Measurements from ENCODE around the gene KRTAP13-4.

The KRTAP13-4 gene, protein sequence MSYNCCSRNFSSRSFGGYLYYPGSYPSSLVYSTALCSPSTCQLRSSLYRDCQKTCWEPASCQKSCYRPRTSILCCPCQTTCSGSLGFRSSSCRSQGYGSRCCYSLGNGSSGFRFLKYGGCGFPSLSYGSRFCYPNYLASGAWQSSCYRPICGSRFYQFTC

DNA sequence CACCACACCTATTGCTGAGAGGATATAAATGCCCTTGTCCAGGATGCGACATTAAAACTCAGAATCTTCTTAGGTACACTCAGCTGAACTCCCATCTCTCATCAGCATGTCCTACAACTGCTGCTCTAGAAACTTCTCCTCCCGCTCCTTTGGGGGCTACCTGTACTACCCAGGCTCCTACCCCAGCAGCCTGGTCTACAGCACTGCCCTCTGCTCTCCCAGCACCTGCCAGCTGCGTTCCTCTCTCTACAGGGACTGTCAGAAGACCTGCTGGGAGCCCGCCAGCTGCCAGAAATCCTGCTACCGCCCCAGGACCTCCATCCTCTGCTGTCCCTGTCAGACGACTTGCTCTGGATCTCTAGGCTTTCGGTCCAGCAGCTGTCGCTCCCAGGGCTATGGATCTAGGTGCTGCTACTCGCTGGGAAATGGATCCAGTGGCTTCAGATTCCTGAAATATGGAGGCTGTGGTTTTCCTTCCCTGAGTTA, at the start of gene KRTAP13-4:
KRTAP13-4 (plus strand) TSS at position 51 of the 486 bp plus-strand sequence; CDS start at position 107, 56 bp downstream.
- DNase-seq, result no peak

DNA sequence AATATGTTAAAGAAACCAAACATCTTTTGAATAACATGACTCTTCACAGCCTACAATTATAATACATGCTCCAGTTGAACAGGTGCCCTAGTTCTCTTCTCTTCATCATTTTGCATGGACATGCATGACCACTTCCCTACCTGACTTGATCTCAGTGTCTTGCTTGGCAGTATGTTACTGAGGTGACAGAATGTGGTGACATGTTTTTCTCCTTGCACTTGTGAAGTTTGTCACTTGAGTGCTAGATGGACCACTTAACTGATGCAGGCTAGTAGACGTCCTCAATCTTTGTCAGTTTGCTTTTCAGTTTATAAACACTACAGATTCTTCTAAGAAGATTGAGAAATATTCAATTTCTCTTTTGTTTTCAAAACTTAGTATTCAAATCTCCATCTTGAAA, 47.8 kb upstream of the KRTAP13-4 start:
- DNase-seq, result no peak

DNA sequence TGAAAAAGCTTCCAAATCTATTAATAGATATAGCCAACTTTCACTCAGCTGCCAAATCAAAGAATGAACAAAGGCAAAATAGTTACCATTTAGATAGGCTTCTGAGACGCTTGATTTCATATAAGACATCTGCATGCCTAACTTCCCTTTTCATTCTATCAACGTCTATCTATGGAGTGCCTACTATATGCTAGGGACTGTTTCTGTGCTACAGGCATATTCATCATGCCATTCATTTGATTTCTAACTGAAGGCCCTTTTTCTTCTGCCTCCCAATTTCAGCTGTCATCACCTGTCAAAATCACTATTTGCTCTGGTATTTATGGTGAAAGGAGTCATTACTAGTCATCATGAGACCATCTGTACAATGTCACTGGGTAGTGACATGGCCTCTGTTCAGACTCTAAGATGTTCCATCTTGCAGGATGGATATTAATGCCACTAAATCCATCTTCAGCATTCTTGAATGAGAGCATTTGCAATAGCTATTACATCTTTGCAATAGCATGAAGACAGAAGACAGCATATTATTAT, 38.5 kb upstream of the KRTAP13-4 start:
- no peak for DNase-seq

DNA sequence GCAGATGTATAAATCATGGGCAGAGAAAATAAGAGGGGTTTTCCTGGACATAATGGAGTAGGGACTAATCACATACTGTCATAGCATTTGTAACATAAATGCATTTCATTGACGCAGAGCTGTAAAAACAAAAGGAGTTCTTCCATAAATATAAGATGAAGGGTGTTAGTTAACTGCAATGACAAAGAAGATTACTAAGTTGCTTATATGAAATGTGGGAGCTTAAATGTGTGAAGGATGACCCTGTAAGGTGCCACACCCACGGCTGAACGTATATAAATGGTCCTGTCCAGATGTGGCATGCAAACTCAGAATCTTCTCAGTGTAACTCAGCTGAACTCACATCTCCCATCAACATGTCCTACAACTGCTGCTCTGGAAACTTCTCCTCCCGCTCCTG, 34.3 kb upstream of the KRTAP13-4 start, which contains the start of gene KRTAP13-1:
KRTAP13-1 (plus strand) TSS at position 301 of the 400 bp plus-strand sequence; CDS start at position 357, 56 bp downstream.
- DNase-seq, result no peak

DNA sequence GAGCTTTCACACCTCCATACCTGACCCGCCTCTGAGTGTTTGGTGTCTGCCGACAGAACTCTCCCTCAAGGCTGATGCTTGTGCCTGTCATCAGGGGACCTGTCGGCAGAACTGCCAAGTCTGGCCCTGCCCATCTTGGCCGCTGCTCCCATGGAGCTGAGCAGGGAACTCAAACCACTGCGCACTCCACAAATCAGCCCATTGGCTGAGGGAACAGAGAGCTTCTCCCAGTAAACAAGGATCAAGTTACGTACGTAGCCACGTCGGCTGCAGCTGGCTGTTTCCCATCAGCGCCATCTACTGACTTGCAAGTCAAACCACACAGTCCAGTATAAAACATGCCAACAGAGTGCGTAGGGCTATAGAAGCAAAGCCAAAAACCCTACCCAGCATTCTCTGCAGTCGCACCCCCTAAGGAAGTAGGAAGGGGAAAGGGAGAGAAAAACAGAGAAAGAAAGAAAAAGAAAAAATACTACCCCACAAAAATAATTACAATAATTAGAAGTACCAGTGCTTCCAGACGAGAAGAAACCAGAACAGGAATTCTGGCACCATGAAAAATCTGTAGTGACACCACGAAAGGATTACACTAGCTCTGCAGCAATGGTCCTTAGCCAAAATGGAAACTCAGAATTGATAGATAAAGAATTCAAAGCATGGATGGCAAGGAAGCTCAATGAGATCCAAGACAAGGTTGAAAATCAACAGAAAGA, 21.1 kb upstream of the KRTAP13-4 start:
- DNase-seq, result no peak

DNA sequence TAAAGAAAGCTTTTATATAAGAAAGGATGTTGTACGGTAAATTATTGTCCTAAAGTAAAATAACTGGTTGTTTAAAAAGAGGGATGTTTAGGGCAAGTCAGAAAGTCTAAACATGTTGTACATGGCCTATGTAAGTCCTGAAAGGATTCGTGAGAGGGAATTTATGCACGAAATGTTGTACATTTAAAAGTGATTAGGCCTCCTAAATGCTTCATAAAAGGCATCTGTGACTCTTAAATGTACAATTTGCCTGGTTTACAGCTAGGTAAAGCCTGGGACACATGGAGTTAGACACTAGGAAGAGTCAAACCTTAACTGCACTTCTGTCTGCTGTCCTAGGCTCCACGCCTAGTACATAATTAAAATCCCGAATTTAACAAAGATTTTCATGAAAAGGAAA, 14.0 kb upstream of the KRTAP13-4 start:
- DNase-seq, result no peak

DNA sequence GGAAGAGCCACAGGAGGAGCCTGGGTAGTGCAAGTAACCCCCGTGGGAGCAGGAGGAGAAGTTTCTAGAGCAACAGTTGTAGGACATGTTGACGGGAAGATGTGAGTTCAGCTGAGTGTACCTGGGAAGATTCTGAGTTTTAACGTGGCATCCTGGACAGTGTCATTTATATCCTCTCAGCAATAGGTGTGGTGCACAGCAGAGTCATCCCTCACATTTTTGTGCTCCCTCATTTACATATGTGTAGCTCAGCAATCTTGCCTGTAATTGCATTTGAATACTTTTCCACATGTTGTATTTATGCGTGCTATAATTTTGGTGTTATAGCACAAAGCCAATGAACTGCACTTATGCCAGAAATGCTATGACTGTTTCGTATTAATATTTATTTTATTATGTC, 4.2 kb upstream of the KRTAP13-4 start, which contains the start of gene KRTAP13-3:
KRTAP13-3 (minus strand) TSS at position 101 of the 400 bp plus-strand sequence; CDS start at position 87, 14 bp downstream.
- no peak for DNase-seq

DNA sequence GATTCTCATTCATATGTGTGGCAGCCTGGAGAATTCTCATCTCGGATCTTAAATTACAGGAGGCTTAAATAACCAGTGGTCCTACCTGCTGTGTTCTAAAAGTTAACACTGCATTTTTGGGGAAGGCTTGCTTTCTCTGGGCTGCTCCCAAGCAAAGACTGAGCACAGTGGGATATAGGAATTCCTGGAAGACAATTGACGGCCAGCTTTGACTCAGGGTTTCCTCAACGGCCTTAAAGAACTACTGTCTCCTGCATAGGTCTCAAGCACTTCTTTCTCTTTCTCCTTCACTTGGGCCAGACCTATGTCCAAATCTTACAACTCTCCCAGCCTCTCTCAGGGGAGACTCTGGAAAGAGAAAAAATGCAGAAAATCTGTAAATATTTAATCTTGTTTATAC, 3.3 kb upstream of the KRTAP13-4 start:
- no peak for DNase-seq

DNA sequence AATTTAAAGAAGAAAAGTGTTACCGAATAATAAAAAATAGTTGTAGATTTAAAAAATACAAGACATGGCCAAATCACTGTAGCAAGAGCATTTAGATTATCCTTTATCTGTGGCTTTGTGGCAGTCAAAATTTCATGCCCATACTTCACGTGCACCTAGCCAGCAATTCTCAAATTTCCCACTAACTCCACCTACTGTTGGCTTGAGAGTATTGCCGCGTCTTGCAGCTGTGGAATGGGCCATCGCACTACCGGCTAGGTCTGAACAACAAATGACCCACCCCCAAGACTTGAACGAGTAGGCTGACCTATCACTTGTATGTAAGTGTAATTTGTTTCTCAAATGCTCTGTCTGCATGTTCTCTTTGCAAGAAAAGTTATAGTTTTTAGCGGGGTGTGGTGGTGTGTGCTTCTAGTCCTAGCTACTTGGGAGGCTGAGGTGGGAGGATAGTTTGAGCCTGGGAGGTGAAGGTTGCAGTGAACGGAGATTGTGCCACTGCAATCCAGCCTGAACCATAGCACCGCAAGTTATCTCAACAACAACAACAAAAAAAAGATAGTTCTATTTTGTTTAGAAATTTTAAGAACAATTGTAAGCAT, 4.1 kb downstream of the KRTAP13-4 start:
- DNase-seq, result no peak

DNA sequence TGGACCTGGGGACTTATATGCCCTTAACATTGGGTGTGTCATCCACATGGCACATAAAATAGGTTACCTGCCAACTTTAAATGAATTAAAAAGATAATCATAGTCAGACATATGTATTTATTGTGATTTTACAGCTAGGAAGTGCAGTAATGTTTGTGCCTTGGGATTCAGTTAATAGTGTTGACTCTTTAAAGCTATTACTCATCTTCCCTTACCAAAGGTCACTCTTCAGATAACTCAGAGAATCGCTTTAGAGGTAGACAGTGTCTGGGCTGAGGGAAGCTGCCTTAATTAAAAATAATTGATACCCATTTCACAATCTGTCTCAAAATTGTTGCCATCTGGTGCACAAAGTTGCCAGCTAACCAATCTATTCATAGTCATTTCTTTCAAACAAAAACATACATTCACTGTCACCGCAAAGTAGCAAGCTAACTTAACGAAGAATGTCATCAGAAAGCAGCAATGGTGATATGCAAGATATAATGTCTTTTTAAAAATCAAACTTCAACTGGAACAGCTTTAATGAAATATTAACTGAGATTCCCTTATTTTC, 7.1 kb downstream of the KRTAP13-4 start:
- DNase-seq, result no peak

DNA sequence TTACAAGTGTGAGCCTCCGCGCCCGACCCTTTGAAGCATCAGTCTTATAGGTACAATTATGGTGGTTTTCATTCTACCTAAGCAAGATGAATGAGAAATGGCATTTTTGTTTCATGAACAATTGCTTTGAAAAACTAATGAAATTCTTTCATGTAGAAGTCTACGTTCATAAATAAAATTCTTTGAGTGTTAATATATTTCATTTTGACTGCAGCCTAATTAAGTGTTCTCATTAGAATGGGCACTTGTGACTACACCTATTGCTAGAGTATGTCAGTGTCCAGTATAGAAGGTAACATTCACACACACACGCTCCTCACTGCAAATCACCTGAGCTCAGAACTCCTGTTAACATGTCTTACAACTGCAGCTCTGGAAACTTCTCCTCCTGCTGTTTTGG, 10.0 kb downstream of the KRTAP13-4 start, which contains the start of gene KRTAP15-1:
KRTAP15-1 (plus strand) TSS at position 301 of the 400 bp plus-strand sequence; CDS start at position 354, 53 bp downstream.
- no peak for DNase-seq

DNA sequence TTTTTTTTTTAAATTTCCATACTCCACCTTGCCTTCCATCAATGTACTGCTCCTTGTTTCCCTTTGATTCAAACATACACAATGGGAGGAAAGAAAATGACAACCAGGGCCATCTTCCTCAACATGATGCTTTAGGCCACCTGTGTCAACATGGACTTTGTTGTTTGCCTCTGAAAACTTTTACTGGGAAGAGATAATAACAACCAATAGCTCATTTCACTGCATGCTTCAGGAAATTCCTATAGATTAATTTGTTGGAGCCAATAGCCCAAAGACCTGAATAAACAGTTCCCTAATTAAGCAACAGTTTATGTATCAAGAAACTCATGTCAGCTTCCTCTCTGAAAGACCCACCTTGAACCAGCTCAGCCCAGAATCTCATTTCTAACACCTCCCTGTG, 13.2 kb downstream of the KRTAP13-4 start:
- DNase-seq, result no peak

DNA sequence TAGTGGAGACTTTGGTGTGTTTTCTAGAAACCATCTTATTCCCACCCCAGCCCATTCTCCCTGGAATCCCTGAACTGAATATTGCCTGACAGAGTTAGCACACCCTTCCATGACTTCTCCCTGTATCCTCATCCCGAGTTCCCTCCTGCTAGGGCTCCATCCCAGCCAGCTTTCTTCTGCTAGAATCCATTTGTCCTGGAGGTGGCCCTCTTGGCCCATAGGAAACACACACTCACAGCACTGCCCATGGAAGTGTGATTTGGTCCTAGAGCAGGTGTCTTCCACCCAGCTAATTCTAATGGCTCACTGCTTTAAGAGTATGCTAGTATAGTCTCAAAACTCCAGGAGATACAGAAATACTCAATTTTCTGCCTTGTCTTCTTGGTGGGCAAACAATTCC, 14.2 kb downstream of the KRTAP13-4 start:
- no peak for DNase-seq

DNA sequence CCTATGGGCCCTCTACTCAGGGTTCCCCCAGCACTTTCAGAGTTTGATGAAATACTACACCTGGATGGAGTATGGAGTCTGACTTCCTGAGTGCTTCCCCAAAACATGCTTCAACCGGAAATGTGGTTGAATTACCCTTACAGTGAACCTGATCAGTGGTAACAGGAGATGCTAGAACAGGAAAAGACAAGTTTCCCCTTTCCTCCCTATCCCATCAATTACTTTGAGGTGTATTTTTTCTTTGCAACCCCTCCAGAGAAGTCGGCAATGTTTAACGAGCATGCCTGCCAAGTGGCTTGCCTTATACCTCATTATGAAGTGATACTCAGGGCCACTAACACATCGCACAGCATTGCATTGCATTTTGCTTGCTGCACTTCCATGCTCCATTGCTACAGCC, 17.0 kb downstream of the KRTAP13-4 start:
- no peak for DNase-seq

DNA sequence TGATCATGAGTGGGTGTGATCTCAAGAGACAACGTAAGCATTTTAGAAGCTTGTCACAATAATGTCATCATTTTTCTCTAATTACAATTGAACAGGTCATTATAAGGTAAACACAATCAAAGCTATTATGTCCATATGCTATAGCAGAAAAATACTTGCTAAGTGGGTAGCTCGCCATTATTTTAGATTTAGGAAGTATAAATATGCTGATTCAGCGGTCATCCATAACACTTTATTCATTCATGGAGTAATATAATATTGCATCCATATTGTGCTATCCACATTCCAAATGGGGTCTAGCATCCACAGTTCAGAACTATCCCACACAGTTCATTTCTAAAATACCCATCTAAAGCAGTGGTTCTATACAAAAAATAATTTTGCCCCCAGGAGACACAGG, 18.5 kb downstream of the KRTAP13-4 start:
- DNase-seq, result no peak

DNA sequence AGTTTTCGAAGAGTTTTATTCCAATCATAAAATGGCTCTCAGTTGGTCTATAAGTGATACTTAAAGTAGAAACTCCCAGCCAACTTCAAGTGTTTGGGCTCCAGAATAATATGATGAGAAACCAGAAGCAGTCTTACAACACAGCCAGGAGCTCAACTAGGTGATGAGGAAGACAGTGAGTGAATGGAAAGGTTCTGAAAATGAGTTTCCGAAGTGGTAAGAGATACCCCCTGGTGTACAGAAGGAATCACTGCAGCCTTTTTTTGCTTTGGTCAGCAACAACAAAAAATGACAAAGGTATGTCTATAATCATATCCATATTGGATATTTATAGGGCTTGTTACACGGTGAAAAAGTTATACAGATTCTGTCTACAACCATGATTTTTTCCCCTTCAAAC, 33.7 kb downstream of the KRTAP13-4 start:
- no peak for DNase-seq

DNA sequence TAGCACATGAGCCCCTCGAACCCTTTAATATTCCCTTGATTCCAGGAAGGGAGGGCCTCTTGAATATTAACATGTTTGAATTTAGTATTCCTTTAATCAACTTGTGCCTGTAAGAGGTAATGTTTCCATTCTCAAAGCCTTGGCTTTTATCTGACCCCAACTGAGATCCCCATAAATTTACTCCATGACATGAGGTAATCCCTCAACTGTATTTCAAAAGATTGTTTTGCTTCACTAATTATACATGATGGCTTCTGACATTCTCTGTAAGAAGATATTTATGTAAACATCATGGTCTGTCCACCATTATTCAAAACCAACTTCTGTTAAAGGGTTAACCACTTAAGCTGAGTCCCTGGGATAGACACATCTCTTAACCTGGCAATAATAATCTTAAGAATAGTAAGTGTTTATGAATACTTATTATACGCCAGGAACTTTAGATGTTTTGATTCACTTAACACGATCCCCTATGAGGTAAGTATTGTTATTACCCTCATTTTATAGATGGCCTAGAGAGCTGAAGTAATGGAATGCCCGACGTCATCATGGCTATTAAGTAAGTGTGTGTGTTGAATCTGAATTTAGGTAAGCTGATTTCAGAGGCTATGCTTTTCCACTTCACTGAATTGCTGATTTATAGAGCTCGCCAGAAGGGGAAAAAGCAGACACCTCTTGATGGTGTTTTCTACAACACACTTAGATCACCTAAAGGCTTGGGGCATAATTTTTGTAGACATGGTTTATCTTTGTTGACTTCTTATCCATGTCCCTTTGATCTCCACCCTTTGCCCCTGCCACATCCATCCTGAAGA, 39.1 kb downstream of the KRTAP13-4 start:
- DNase-seq, result no peak

DNA sequence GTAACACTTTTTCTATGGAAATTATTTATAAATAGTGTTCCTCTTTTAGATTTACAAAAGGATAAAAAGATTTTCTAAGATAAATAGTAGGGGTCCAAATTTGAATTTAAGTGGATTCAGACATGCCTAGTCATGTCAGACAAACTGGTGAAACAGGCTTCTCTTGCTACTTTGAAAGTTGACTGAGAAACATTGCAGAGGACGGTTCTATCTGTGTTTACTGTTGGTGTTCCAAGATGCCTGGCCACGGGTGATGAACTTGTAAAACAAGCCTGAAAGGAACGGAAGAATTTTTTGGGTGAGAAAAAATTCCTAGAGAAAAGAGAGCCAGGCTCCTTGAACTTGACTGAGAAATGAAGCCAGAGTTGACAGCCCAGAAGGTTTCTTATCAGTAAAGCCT, 48.0 kb downstream of the KRTAP13-4 start:
- no peak for DNase-seq

DNA sequence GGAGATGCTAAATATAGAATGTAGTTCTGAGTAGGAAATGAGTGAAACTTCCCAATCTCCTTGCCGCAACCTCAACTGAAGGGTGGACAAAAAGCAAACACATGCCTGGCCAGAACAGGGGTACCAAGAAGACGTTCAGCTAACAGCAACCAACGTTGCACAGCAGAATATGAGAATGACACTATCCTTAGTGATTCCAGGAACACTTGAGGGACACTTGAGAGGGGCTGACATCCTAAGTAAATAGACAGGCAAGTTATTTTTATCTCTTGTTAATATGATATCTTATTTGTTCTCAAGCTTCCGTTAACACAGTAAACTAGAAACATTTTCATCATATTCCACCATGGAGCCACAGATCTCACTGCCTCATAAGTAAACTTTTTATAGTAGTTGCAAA, 49.2 kb downstream of the KRTAP13-4 start:
- no peak for DNase-seq

DNA sequence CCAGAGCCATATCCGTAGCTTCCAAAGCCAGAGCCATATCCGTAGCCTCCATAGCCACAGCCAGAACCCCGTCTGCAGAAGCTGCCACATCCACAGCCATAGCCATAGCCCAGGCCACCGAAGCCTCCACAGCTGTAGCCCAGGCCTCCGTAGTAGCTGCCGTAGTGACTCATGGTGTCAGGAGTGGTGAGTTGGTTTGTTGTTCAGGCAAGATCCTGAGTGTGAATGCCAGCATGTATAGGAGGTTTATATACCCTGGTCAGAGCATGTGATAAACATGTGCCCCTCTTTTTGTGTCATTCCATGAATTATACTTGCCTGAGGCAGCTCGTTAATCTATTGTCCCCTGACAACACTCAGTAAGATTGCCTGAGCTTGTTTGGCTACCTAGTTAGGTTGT, 50.1 kb downstream of the KRTAP13-4 start, which contains the start of gene KRTAP19-1:
KRTAP19-1 (minus strand) TSS at position 223 of the 400 bp plus-strand sequence; CDS start at position 173, 50 bp downstream.
- no peak for DNase-seq
